Naive B cell (primary cell): ENCODE results near the gene GTPBP6. TPM values are rescaled to one million over a fixed set of nuclear protein-coding genes. Genes with fewer than 3 reads are reported as not detected.

Experiments
- ATAC-seq, 2 donors: fragments of 150-1000 bp; cut with Tn5 transposase; 2 replicates each; pipeline ENCODE4 v1.10.0; 2021; ENCODE audit warnings: low read depth in 2 of 2, mild to moderate bottlenecking in 2 of 2, moderate library complexity in 2 of 2
- DNase-seq: peaks from one replicate; pipeline ENCODE4 v3.0.0; 2022
- H3K27ac Mint-ChIP-seq, 6 donors: one replicate each; pipeline ENCODE4 v1.8.0; 2020 to 2022; ENCODE audit warnings: mild to moderate bottlenecking in 6 of 6, mixed read lengths in 6 of 6, moderate library complexity in 5 of 6, inconsistent platforms in 2 of 6
- H3K27me3 Mint-ChIP-seq, 3 donors: one replicate each; pipeline ENCODE4 v1.8.0; 2021 to 2022; ENCODE audit warnings: mixed read lengths in 3 of 3, mild to moderate bottlenecking in 1 of 3
- H3K36me3 Mint-ChIP-seq, 2 donors: one replicate each; pipeline ENCODE4 v1.8.0; 2020 to 2022; ENCODE audit warnings: mixed read lengths in 2 of 2, inconsistent platforms in 1 of 2, mild to moderate bottlenecking in 1 of 2
- H3K4me1 Mint-ChIP-seq, 3 donors: one replicate each; pipeline ENCODE4 v1.8.0; 2020 to 2022; ENCODE audit warnings: mixed read lengths in 3 of 3, inconsistent platforms in 1 of 3, mild to moderate bottlenecking in 1 of 3, moderate library complexity in 1 of 3
- H3K4me3 Mint-ChIP-seq, 8 donors: one replicate each; pipeline ENCODE4 v1.8.0; 2020 to 2022; ENCODE audit warnings: mild to moderate bottlenecking in 8 of 8, mixed read lengths in 8 of 8, moderate library complexity in 8 of 8, inconsistent platforms in 2 of 8
- H3K9me3 Mint-ChIP-seq, 7 donors: one replicate each; pipeline ENCODE4 v1.8.0; 2020 to 2022; ENCODE audit warnings: mixed read lengths in 7 of 7, mild to moderate bottlenecking in 5 of 7, inconsistent platforms in 2 of 7, moderate library complexity in 1 of 7
- polyA plus RNA-seq, 6 donors: library from polyadenylated mRNA; unstranded; fragments of 300-500 nt; fragmentation: Illumina TruSeq; gene quantifications; one replicate each; pipeline ENCODE4 v1.2.3, GENCODE V29; 2021; ENCODE audit warnings: low read depth in 6 of 6

GTPBP6 gene, protein sequence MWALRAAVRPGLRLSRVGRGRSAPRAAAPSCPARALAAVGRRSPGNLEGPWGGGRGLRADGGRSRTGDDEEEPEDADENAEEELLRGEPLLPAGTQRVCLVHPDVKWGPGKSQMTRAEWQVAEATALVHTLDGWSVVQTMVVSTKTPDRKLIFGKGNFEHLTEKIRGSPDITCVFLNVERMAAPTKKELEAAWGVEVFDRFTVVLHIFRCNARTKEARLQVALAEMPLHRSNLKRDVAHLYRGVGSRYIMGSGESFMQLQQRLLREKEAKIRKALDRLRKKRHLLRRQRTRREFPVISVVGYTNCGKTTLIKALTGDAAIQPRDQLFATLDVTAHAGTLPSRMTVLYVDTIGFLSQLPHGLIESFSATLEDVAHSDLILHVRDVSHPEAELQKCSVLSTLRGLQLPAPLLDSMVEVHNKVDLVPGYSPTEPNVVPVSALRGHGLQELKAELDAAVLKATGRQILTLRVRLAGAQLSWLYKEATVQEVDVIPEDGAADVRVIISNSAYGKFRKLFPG
- 10 to 100 TPM; 37.7 to 54.0 (median 41.6) TPM for polyA plus RNA-seq

DNA sequence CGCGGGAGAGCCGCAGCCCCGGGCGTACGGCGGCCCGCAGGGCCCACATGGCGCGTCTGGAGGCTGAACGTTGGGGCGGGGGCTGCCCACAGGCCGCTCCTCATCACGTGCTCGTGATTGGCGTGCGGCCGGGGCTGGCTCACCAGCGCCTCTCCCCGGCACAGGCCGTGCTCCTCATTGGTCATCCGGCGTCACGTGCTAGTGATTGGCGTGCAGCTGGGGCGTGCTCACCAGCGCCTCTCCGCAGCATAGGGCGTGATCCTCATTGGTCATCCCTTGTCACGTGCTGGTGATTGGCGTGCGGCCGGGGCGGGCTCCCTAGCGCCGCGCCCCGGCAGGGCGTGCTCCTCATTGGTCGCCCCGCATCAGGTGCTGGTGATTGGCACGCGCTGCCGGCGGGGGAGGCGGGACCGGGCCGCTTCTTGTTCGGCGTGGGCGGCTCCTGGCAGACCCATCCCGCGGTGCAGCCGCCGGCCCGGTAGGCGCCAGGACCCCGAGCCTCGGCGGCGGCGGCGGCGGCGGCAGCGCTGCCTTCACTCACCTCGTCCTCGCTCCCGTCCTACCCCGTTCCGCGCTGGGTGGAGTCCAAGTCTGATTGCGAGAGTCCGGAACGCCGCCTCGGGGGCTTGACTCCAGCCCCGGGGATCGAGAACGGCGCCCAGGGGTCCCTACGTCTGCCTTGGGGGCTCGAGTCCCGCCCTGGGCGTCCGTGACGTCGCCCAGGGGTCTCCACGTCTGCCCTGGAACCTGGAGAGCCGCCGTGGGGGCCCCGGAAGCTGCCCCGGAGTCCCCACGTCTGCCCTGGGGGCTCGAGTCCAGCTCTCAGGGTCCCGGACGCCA is at the start of gene GTPBP6:
GTPBP6 (minus strand) TSS at position 58 of the 840 bp plus-strand sequence; CDS start at position 49, 9 bp downstream.
- Mint-ChIP-seq H3K9me3 (peaks cover 0 to 3% (median 0%) of the 10 kb centered on the region in 7 donors), H3K4me1 (peaks cover 25 to 30% (median 25%) of the 10 kb centered on the region in 3 donors), H3K27me3 (no peaks in the 10 kb centered on the region), H3K36me3 (peaks cover 0 to 9% of the 10 kb centered on the region in 2 donors), H3K27ac (peak within 1 kb of the TSS; percentile 91 to 100 (median 99)), H3K4me3 (peak within 1 kb of the TSS; percentile 72 to 99 (median 95))
- DNase-seq (peak; percentile 99), ATAC-seq (peak; percentile 71 to 72)

GRCh38 chrX:367866-368265 is 49.3 kb upstream of the GTPBP6 start:
- DNase-seq: no peak
- H3K4me1 Mint-ChIP-seq: peaks cover 18 to 28% (median 19%) of the 10 kb centered on the region in 3 donors
- H3K4me3 Mint-ChIP-seq: no peak overlapping the region
- H3K36me3 Mint-ChIP-seq: peaks cover 8% of the 10 kb centered on the region in 2 donors
- H3K27me3 Mint-ChIP-seq: peaks cover 7 to 21% (median 10%) of the 10 kb centered on the region in 3 donors
- ATAC-seq: no peak
- H3K9me3 Mint-ChIP-seq: peaks cover 0 to 2% (median 0%) of the 10 kb centered on the region in 7 donors
- H3K27ac Mint-ChIP-seq: no peak overlapping the region

- Mint-ChIP-seq H3K36me3 (peaks cover 8 to 11% of the 10 kb centered on the region in 2 donors), H3K4me3 (no peak overlapping the region), H3K27ac (peak overlapping the region in 2 of 6 donors; percentile 35 to 59), H3K4me1 (peaks cover 16 to 29% (median 17%) of the 10 kb centered on the region in 3 donors), H3K9me3 (peaks cover 0 to 2% (median 1%) of the 10 kb centered on the region in 7 donors), H3K27me3 (peaks cover 4 to 18% (median 10%) of the 10 kb centered on the region in 3 donors)
- DNase-seq: no peak
- ATAC-seq: no peak
Observed at GRCh38 chrX:367349-367748, 48.8 kb upstream of the GTPBP6 start.

GRCh38 chrX:363621-364375 is 45.2 kb upstream of the GTPBP6 start:
- H3K36me3 Mint-ChIP-seq: peaks cover 24% of the 10 kb centered on the region in 2 donors
- DNase-seq: no peak
- H3K27me3 Mint-ChIP-seq: no peaks in the 10 kb centered on the region
- no peak overlapping the region for H3K27ac Mint-ChIP-seq
- ATAC-seq: no peak
- peaks cover 4 to 20% (median 13%) of the 10 kb centered on the region in 7 donors for H3K9me3 Mint-ChIP-seq
- no peak overlapping the region for H3K4me3 Mint-ChIP-seq
- peaks cover 7 to 20% (median 11%) of the 10 kb centered on the region in 3 donors for H3K4me1 Mint-ChIP-seq

- no peak for ATAC-seq
- Mint-ChIP-seq H3K9me3 (peaks cover 4 to 20% (median 13%) of the 10 kb centered on the region in 7 donors), H3K36me3 (peaks cover 24% of the 10 kb centered on the region in 2 donors), H3K4me3 (peak overlapping the region in 1 of 8 donors; percentile 56), H3K27ac (no peak overlapping the region), H3K4me1 (peaks cover 7 to 20% (median 11%) of the 10 kb centered on the region in 3 donors), H3K27me3 (no peaks in the 10 kb centered on the region)
- DNase-seq: no peak
Observed at GRCh38 chrX:362937-363620, 44.5 kb upstream of the GTPBP6 start.

- ATAC-seq (no peak), DNase-seq (no peak)
- peaks cover 26 to 30% of the 10 kb centered on the region in 2 donors for H3K36me3 Mint-ChIP-seq
- H3K27me3 Mint-ChIP-seq: no peaks in the 10 kb centered on the region
- H3K4me1 Mint-ChIP-seq: peaks cover 7 to 17% (median 11%) of the 10 kb centered on the region in 3 donors
- peak overlapping the region in 1 of 8 donors; percentile 13 for H3K4me3 Mint-ChIP-seq
- peaks cover 4 to 20% (median 16%) of the 10 kb centered on the region in 7 donors for H3K9me3 Mint-ChIP-seq
- no peak overlapping the region for H3K27ac Mint-ChIP-seq
Observed at GRCh38 chrX:362351-362750, 43.8 kb upstream of the GTPBP6 start.

DNA sequence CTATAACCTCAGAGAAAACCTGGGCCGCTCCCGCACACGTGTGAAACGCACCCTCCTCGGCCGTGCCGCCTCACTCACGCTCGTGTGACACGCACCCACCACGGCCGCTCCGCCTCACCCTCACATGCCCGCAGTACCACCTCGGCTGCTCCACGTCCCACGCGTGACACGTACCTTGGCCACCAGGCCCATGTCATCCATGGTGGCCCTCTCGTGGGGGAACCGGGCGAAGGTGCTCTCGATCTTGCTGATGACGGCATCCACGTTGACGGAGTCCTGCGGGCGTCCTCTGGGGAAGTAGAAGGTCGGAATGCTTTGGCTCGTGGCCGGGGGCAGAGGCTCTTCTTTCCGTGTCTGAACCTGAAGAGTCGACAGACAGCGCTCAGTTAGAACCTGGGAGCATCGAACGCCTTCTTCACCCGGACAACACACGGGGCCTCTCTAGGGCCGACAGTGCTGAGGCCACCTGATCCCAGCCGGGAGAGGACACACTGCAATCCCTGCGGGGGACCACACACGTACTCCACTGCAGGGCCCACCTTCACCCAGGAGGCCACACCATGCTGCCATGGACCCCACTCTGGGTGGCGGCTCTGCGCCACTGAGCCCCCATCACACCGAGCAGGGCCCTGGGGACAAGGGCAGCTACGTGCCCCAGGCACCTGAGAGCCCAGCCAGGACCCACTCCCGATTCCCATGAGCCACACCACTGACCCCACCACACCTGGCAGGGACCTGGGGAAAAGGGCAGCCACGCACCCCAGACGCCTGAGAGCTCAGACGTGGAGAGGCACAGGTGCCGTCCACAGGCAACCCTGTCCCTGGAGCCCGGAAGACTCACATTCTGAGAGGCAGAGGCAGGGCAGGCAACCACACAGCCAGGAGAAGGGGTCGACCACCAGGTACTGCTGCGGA is 42.9 kb upstream of the GTPBP6 start:
- H3K9me3 Mint-ChIP-seq: peaks cover 4 to 22% (median 16%) of the 10 kb centered on the region in 7 donors
- H3K4me3 Mint-ChIP-seq: no peak overlapping the region
- peaks cover 26 to 38% of the 10 kb centered on the region in 2 donors for H3K36me3 Mint-ChIP-seq
- H3K4me1 Mint-ChIP-seq: peaks cover 7 to 15% (median 13%) of the 10 kb centered on the region in 3 donors
- H3K27ac Mint-ChIP-seq: no peak overlapping the region
- no peak for ATAC-seq
- no peak for DNase-seq
- no peaks in the 10 kb centered on the region for H3K27me3 Mint-ChIP-seq

GRCh38 chrX:360496-361150 is 42.0 kb upstream of the GTPBP6 start:
- Mint-ChIP-seq H3K27ac (no peak overlapping the region), H3K4me3 (no peak overlapping the region), H3K36me3 (peaks cover 26 to 38% of the 10 kb centered on the region in 2 donors), H3K27me3 (no peaks in the 10 kb centered on the region), H3K4me1 (peaks cover 7 to 15% (median 13%) of the 10 kb centered on the region in 3 donors), H3K9me3 (peaks cover 4 to 22% (median 16%) of the 10 kb centered on the region in 7 donors)
- ATAC-seq (no peak), DNase-seq (no peak)

- DNase-seq (no peak), ATAC-seq (no peak)
- H3K36me3 Mint-ChIP-seq: peaks cover 26 to 37% of the 10 kb centered on the region in 2 donors
- H3K9me3 Mint-ChIP-seq: peaks cover 4 to 22% (median 16%) of the 10 kb centered on the region in 7 donors
- no peaks in the 10 kb centered on the region for H3K27me3 Mint-ChIP-seq
- no peak overlapping the region for H3K4me3 Mint-ChIP-seq
- H3K4me1 Mint-ChIP-seq: peaks cover 15 to 25% (median 16%) of the 10 kb centered on the region in 3 donors
- H3K27ac Mint-ChIP-seq: no peak overlapping the region
Observed at GRCh38 chrX:358651-359143, 40.1 kb upstream of the GTPBP6 start.

DNA sequence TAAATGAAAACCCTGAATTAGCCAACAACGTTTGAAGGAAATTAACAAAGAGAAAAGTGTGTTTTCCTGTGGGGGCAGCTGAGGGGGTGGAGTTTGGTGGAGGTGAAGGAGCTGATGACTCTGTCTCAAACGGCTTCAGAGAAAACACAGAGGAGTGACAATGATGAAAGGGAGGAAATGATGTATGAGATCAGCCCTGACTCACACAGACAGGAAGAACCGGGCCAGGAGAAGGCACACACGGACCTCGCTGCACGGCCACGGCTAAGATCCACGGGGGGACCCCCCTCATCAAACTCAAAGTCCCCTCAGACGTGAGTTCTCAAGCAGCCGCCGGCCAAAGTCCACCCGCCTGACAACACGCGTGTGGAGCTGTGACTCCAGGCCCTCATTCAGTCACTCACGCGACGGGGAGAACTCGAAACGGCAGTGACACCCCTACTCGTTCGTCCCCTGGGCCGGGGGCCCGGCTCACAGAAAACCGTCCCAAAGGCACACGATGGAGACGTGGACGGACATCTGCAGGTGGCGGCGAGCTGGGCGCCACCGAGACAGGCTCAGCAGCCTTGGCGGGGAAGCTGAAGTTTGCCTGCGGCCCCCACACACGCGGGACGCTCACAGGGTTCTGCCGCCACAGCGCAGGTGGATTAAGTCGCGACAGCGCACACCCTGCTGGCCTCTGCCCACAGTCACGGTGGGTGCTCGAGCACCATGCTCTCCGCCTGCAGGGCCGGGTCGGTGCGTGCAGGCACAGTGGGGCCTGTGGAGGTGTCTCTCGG is 39.3 kb upstream of the GTPBP6 start:
- peak overlapping the region in 2 of 6 donors; percentile 1 to 76 for H3K27ac Mint-ChIP-seq
- DNase-seq: no peak
- peaks cover 26 to 30% of the 10 kb centered on the region in 2 donors for H3K36me3 Mint-ChIP-seq
- H3K4me1 Mint-ChIP-seq: peaks cover 8 to 21% (median 9%) of the 10 kb centered on the region in 3 donors
- H3K9me3 Mint-ChIP-seq: peaks cover 4 to 22% (median 14%) of the 10 kb centered on the region in 7 donors
- H3K27me3 Mint-ChIP-seq: no peaks in the 10 kb centered on the region
- no peak overlapping the region for H3K4me3 Mint-ChIP-seq
- ATAC-seq: no peak
